Lung (tissue), 12 donors: ENCODE results near the gene PHOSPHO1. TPM values are rescaled to one million over a fixed set of nuclear protein-coding genes. Genes with fewer than 3 reads are reported as not detected.

Experiments
- ATAC-seq: fragments of 200-7000 bp; cut with Tn5 transposase; one replicate; pipeline ENCODE4 v1.9.1; 2020; ENCODE audit warnings: moderate number of reproducible peaks; ENCODE audit not compliant: insufficient read depth, low FRiP score
- DNase-seq, 3 donors: peaks; one replicate each; pipeline ENCODE4 v3.0.0-alpha.2; 2013 to 2017
- H3K27ac ChIP-seq, 2 donors: one replicate each; pipeline ENCODE4 v1.5.1; 2013; ENCODE audit warnings: mild to moderate bottlenecking in 2 of 2, moderate library complexity in 2 of 2, control low read depth in 1 of 2, inconsistent platforms in 1 of 2, low read depth in 1 of 2, low read length in 1 of 2
- H3K27me3 ChIP-seq, 3 donors: one replicate each; pipeline ENCODE4 v1.5.1; 2013; ENCODE audit warnings: low read length in 2 of 3; ENCODE audit not compliant: control insufficient read depth in 3 of 3, insufficient read depth in 3 of 3
- H3K36me3 ChIP-seq, 4 donors: one replicate each; pipeline ENCODE4 v1.5.1; 2013; ENCODE audit warnings: low read length in 4 of 4, mild to moderate bottlenecking in 1 of 4, moderate library complexity in 1 of 4; ENCODE audit not compliant: control insufficient read depth in 4 of 4, insufficient read depth in 4 of 4
- H3K4me1 ChIP-seq, 5 donors: one replicate each; pipeline ENCODE4 v1.5.1; 2013; ENCODE audit warnings: low read length in 5 of 5, mild to moderate bottlenecking in 2 of 5, moderate library complexity in 1 of 5; ENCODE audit not compliant: control insufficient read depth in 5 of 5, insufficient read depth in 5 of 5
- H3K4me3 ChIP-seq: one replicate; pipeline ENCODE4 v1.5.1; 2013; ENCODE audit warnings: mild to moderate bottlenecking, control low read depth, moderate library complexity
- H3K9ac ChIP-seq, 2 donors: one replicate each; pipeline ENCODE4 v1.5.1; 2013; ENCODE audit warnings: low read length in 2 of 2, control low read depth in 1 of 2; ENCODE audit not compliant: insufficient read depth in 1 of 2
- H3K9me3 ChIP-seq, 4 donors: one replicate each; pipeline ENCODE4 v1.5.1; 2013; ENCODE audit warnings: low read length in 3 of 4, mild to moderate bottlenecking in 1 of 4, moderate library complexity in 1 of 4; ENCODE audit not compliant: control insufficient read depth in 4 of 4, insufficient read depth in 3 of 4
- WGBS, 2 donors: extraction: QIAGEN DNeasy Blood & Tissue Kit; methylation state at CpG; one replicate each; pipeline ENCODE4 v1.1.7; 2013; 5-methylcytosine and 5-hydroxymethylcytosine counted together
- polyA plus RNA-seq, 2 donors: library from polyadenylated mRNA; stranded (reverse); fragments of 200-250 nt; gene quantifications; one replicate each; pipeline ENCODE4 v1.2.1, GENCODE V29; 2013
- total RNA-seq, 2 donors: library from RNA; depleted of rRNA in 1 of 2; stranded (reverse); fragments of >200 nt in 1 of 2; gene quantifications; one replicate each; pipeline ENCODE4 v1.2.1, GENCODE V29; 2014 to 2021
- TF ChIP-seq, protein P1 (sequence below): IDR thresholded peaks from 2 replicates; pipeline ENCODE4 v1.5.1; 2012; ENCODE audit warnings: mild to moderate bottlenecking; ENCODE audit errors: control extremely low read depth, extremely low read depth
- donor health status: control.
- donor health status: control.
- donor health status: Bipolar disorder and iron deficiency.
- donor health status: healthy.
- donor health status: DM: yes; HTN: yes; CAD: no.

Gene PHOSPHO1
- total and polyA plus RNA-seq, 4 donors: 0.37 to 10.2 (median 1.9) TPM

- ATAC-seq (no peak), DNase-seq (no peak)
- Histone ChIP-seq H3K27me3 (peaks cover 0 to 42% (median 30%) of the 10 kb centered on the region in 3 donors), H3K9me3 (no peaks in the 10 kb centered on the region), H3K27ac (no peak overlapping the region), H3K4me1 (peaks cover 0 to 10% (median 0%) of the 10 kb centered on the region in 5 donors), H3K4me3 (no peak overlapping the region), H3K9ac (no peak overlapping the region), H3K36me3 (no peaks in the 10 kb centered on the region)
- 69 to 82% methylated on average over 7 of the region's 7 CpGs for WGBS, 2 donors
- TF ChIP-seq, protein P1, sequence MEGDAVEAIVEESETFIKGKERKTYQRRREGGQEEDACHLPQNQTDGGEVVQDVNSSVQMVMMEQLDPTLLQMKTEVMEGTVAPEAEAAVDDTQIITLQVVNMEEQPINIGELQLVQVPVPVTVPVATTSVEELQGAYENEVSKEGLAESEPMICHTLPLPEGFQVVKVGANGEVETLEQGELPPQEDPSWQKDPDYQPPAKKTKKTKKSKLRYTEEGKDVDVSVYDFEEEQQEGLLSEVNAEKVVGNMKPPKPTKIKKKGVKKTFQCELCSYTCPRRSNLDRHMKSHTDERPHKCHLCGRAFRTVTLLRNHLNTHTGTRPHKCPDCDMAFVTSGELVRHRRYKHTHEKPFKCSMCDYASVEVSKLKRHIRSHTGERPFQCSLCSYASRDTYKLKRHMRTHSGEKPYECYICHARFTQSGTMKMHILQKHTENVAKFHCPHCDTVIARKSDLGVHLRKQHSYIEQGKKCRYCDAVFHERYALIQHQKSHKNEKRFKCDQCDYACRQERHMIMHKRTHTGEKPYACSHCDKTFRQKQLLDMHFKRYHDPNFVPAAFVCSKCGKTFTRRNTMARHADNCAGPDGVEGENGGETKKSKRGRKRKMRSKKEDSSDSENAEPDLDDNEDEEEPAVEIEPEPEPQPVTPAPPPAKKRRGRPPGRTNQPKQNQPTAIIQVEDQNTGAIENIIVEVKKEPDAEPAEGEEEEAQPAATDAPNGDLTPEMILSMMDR: no peak
Observed at GRCh38 chr17:49231563-49231894, 942 bp upstream of the PHOSPHO1 start.

- Histone ChIP-seq H3K27me3 (peaks cover 0 to 54% (median 45%) of the 10 kb centered on the region in 3 donors), H3K4me3 (peak overlapping the region; percentile 58), H3K36me3 (no peaks in the 10 kb centered on the region), H3K4me1 (peaks cover 0 to 10% (median 0%) of the 10 kb centered on the region in 5 donors), H3K9me3 (no peaks in the 10 kb centered on the region), H3K27ac (no peak overlapping the region), H3K9ac (no peak overlapping the region)
- TF ChIP-seq, protein P1: no peak
- WGBS, 2 donors: 7 to 12% methylated on average over 36 of the region's 36 CpGs
- no peak for ATAC-seq
- no peak for DNase-seq
Observed at GRCh38 chr17:49229805-49230600, 584 bp downstream of the PHOSPHO1 start.

GRCh38 chr17:49229076-49229804 is 1.3 kb downstream of the PHOSPHO1 start:
- Histone ChIP-seq H3K9ac (no peak overlapping the region), H3K4me1 (peaks cover 0 to 14% (median 0%) of the 10 kb centered on the region in 5 donors), H3K4me3 (no peak overlapping the region), H3K27ac (no peak overlapping the region), H3K9me3 (no peaks in the 10 kb centered on the region), H3K36me3 (no peaks in the 10 kb centered on the region), H3K27me3 (peaks cover 0 to 62% (median 49%) of the 10 kb centered on the region in 3 donors)
- DNase-seq (no peak), ATAC-seq (no peak)
- 55 to 72% methylated on average over 6 of the region's 6 CpGs for WGBS, 2 donors
- TF ChIP-seq, protein P1: no peak
